Gastroesophageal sphincter (tissue), 4 donors: Measurements from ENCODE around the gene PCDH17. TPM values are rescaled to one million over a fixed set of nuclear protein-coding genes. Genes with fewer than 3 reads are reported as not detected.

ENCODE experiments used
- ATAC-seq: fragments of 150-250 bp; one replicate; pipeline ENCODE4 v1.9.1; 2016; ENCODE audit warnings: mild to moderate bottlenecking, moderate library complexity
- H3K27ac ChIP-seq, 4 donors: fragments of 200-600 bp; sonication (generic) in 3 of 4; 1 replicate in 3 of 4; 2 replicates in 1 of 4; pipeline ENCODE4 v1.5.1; 2016 to 2019
- H3K27me3 ChIP-seq: fragments of 200-600 bp; sonication (generic); one replicate; pipeline ENCODE4 v1.5.1; 2019
- H3K36me3 ChIP-seq, 2 donors: fragments of 200-600 bp; sonication (generic); one replicate each; pipeline ENCODE4 v1.5.1; 2019; ENCODE audit warnings: control low read depth in 1 of 2
- H3K4me1 ChIP-seq, 3 donors: fragments of 200-600 bp; sonication (generic); 1 replicate in 2 of 3; 2 replicates in 1 of 3; pipeline ENCODE4 v1.5.1; 2016 to 2019; ENCODE audit warnings: control low read depth in 2 of 3
- H3K4me3 ChIP-seq, 2 donors: fragments of 200-600 bp; sonication (generic); one replicate each; pipeline ENCODE4 v1.5.1; 2019; ENCODE audit warnings: mild to moderate bottlenecking in 1 of 2, moderate library complexity in 1 of 2
- H3K9me3 ChIP-seq, 3 donors: fragments of 200-600 bp; sonication (generic); one replicate each; pipeline ENCODE4 v1.5.1; 2017 to 2019; ENCODE audit warnings: control low read depth in 2 of 3
- EP300 ChIP-seq: sonication (generic); formaldehyde crosslinking; IDR thresholded peaks from one replicate; pipeline ENCODE4 v1.6.1; 2017; ENCODE audit warnings: antibody characterized with exemption, mild to moderate bottlenecking
- POLR2A ChIP-seq, 2 donors: fragments of 450-650 bp; IDR thresholded peaks; one replicate each; pipeline ENCODE4 v1.6.1; 2017; ENCODE audit warnings: antibody characterized with exemption in 2 of 2, mild to moderate bottlenecking in 2 of 2, moderate library complexity in 1 of 2
- POLR2AphosphoS5 ChIP-seq: sonication (generic); formaldehyde crosslinking; IDR thresholded peaks from one replicate; pipeline ENCODE4 v1.6.1; 2017; ENCODE audit warnings: antibody characterized with exemption
- WGBS, 2 donors: methylation state at CpG; one replicate each; pipeline ENCODE4 v1.1.5; 2018; ENCODE audit warnings: low coverage in 1 of 2; 5-methylcytosine and 5-hydroxymethylcytosine counted together
- total RNA-seq, 4 donors: library from RNA; depleted of rRNA; stranded (reverse); fragments of >200 nt; gene quantifications; one replicate each; pipeline ENCODE4 v1.1.0, GENCODE V29; 2016
- TF ChIP-seq, protein P1 (sequence below), 4 experiments: fragments of 200-600 bp in 2 of 4; fragments of 450-650 bp in 2 of 4; sonication (generic) in 1 of 4; IDR thresholded peaks; one replicate each; pipeline ENCODE4 v1.5.1; 2017 to 2019; ENCODE audit warnings: antibody characterized with exemption in 4 of 4, mild to moderate bottlenecking in 2 of 4, moderate library complexity in 2 of 4

Gene PCDH17
- total RNA-seq, 4 donors from 2014 or later: 3.9 to 7.8 (median 4.8) TPM

GRCh38 chr13:57638186-57638890 lies 6.8 kb downstream of the PCDH17 start:
- H3K27me3 ChIP-seq: peaks cover 22% of the 10 kb centered on the region
- peaks cover 0 to 9% (median 0%) of the 10 kb centered on the region in 3 donors for H3K9me3 ChIP-seq
- WGBS, 2 donors: 51 to 73% methylated on average over 4 of the region's 4 CpGs
- H3K27ac ChIP-seq: no peak overlapping the region
- H3K4me1 ChIP-seq: peaks cover 0 to 1% (median 0%) of the 10 kb centered on the region in 3 donors
- TF ChIP-seq, protein P1, sequence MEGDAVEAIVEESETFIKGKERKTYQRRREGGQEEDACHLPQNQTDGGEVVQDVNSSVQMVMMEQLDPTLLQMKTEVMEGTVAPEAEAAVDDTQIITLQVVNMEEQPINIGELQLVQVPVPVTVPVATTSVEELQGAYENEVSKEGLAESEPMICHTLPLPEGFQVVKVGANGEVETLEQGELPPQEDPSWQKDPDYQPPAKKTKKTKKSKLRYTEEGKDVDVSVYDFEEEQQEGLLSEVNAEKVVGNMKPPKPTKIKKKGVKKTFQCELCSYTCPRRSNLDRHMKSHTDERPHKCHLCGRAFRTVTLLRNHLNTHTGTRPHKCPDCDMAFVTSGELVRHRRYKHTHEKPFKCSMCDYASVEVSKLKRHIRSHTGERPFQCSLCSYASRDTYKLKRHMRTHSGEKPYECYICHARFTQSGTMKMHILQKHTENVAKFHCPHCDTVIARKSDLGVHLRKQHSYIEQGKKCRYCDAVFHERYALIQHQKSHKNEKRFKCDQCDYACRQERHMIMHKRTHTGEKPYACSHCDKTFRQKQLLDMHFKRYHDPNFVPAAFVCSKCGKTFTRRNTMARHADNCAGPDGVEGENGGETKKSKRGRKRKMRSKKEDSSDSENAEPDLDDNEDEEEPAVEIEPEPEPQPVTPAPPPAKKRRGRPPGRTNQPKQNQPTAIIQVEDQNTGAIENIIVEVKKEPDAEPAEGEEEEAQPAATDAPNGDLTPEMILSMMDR (IDR thresholded peaks at IDR 0.05): no peak
- TF ChIP-seq EP300: no peak
- TF ChIP-seq POLR2A (IDR thresholded peaks at IDR 0.05): no peak
- TF ChIP-seq POLR2AphosphoS5: no peak
- ATAC-seq: no peak
- no peaks in the 10 kb centered on the region for H3K36me3 ChIP-seq
- H3K4me3 ChIP-seq: no peak overlapping the region

DNA sequence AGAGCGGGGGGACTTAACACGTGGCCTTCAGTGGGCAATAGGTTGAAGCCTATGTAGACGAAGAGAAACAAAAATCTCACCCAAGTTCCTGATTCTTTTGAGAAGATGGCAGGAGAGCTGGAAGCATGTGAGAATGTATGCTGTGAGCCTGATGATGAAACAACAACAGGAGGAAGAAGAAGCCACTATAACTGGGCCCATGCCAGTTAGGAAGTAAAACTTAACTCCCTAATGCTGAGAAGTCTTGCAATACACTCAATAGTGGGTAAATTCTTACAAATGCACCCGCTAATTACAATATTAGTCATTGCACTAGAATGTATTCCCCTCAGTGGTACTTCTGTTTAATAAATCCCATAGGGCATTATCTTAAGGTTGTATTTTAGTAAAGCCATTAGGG lies 9.1 kb downstream of the PCDH17 start:
- H3K27me3 ChIP-seq: peaks cover 5% of the 10 kb centered on the region
- TF ChIP-seq EP300 (no peak), POLR2A (IDR thresholded peaks at IDR 0.05) (no peak), POLR2AphosphoS5 (no peak)
- TF ChIP-seq, protein P1 (IDR thresholded peaks at IDR 0.05): no peak
- no peak overlapping the region for H3K27ac ChIP-seq
- no peak for ATAC-seq
- 64 to 100% methylated on average over 4 of the region's 4 CpGs for WGBS, 2 donors
- no peaks in the 10 kb centered on the region for H3K36me3 ChIP-seq
- no peaks in the 10 kb centered on the region for H3K9me3 ChIP-seq
- H3K4me3 ChIP-seq: no peak overlapping the region
- no peaks in the 10 kb centered on the region for H3K4me1 ChIP-seq

GRCh38 chr13:57641051-57641450 lies 9.5 kb downstream of the PCDH17 start:
- WGBS, 2 donors: 65 to 67% methylated on average over 3 of the region's 3 CpGs
- Histone ChIP-seq H3K36me3 (no peaks in the 10 kb centered on the region), H3K27ac (no peak overlapping the region), H3K4me3 (no peak overlapping the region), H3K9me3 (no peaks in the 10 kb centered on the region), H3K27me3 (peaks cover under 1% of the 10 kb centered on the region), H3K4me1 (no peaks in the 10 kb centered on the region)
- no peak for ATAC-seq
- no peak for TF ChIP-seq POLR2A (IDR thresholded peaks at IDR 0.05)
- TF ChIP-seq, protein P1 (IDR thresholded peaks at IDR 0.05): no peak
- TF ChIP-seq EP300: no peak
- TF ChIP-seq POLR2AphosphoS5: no peak

DNA sequence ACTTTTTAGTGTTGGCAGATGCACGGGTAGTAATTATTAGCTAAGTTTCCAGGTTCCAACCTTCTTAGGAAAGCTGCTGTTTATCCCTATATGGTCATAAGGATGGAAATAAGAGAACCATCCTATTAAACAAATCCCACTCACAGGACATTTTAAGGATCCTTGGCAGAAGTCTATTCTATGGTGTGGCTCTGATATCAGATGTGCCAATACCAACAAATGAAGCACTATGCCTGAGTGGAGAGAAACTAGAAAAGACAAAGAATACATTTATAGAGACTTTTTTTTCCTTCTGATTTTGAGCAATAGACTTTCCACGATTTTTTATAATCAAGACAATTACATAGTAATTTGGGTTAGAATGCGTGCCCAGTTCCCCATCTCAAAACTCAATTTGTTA lies 12.6 kb downstream of the PCDH17 start:
- H3K4me3 ChIP-seq: no peak overlapping the region
- no peaks in the 10 kb centered on the region for H3K36me3 ChIP-seq
- no peaks in the 10 kb centered on the region for H3K4me1 ChIP-seq
- WGBS, 2 donors: 56 to 58% methylated on average over 3 of the region's 3 CpGs
- H3K9me3 ChIP-seq: no peaks in the 10 kb centered on the region
- no peak for TF ChIP-seq POLR2AphosphoS5
- no peaks in the 10 kb centered on the region for H3K27me3 ChIP-seq
- no peak for ATAC-seq
- H3K27ac ChIP-seq: no peak overlapping the region

DNA sequence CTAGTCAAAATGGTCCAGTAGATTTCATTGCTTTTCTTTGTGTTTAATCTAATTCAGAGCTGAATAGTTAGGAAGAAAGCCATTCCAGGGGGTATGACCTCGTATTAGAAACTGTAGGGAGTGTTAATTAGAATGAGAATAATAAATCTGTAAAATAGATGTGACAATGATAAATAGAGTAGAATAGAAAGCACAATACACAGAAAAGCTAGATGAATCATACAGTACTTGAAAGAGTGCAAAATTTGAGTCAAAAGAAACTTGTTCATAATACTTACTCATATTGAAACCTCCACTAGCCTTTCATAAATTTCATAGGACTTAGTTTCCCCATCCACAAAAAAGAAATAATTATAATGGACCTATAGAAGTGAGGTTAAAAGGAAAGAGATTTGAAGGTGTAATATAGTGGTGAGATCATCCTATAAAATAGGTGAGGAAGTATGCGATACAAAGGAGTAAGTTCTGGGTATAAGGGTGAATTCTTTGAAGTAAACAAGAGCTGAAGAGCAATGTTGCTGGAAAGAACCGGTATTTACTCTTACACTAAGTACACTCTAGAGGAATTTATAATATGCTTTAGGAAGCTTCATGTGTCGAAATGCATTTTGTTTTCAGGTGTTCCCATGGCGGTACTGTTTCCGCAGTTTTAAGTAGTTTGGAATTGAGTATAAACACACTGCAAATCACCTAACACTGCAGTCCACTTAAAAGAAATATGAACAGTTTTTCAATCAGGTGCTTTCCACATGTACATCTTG lies 21.9 kb downstream of the PCDH17 start:
- TF ChIP-seq POLR2A (IDR thresholded peaks at IDR 0.05) (no peak), EP300 (no peak), POLR2AphosphoS5 (no peak)
- TF ChIP-seq, protein P1 (IDR thresholded peaks at IDR 0.05): no peak
- 87 to 91% methylated on average over 6 of the region's 6 CpGs for WGBS, 2 donors
- no peak for ATAC-seq
- Histone ChIP-seq H3K4me3 (no peak overlapping the region), H3K27me3 (no peaks in the 10 kb centered on the region), H3K27ac (no peak overlapping the region), H3K9me3 (no peaks in the 10 kb centered on the region), H3K36me3 (no peaks in the 10 kb centered on the region), H3K4me1 (no peaks in the 10 kb centered on the region)
